ENCODE measurements around the gene SH3TC1. TPM values are rescaled to one million over a fixed set of nuclear protein-coding genes. Genes with fewer than 3 reads are reported as not detected.

Gene SH3TC1
- total RNA-seq, 4 donors from 2014 or later: 9.6 to 12.9 (median 12.6) TPM

DNA sequence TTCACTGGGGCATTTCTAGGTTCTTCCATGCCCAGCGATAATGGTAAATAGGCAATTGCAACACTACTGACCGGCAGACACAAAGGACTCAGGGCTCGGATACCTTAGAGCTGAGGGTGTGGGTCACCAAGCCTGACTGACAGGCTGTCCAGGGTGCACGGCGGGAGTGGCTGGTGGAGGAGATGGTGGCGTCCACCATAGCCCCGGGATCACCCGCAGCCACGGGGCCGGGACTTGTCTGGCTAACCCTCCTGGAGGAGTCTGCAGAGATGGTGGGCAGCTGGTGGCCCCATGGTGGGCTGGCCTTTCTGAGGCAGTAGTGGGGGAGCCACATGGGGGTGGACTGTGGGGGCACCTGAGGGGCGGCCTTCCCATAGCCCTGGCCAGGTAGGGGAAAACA, 28.7 kb upstream of the SH3TC1 start:
- 93% methylated on average over 9 of the region's 11 CpGs; no CpG with 5 or more reads in 1 of the 2 donors for WGBS, 2 donors (ENCODE audit: low coverage in 1 of 2)
- H3K36me3 ChIP-seq: no peaks in the 10 kb centered on the region
- no peak overlapping the region for H3K27ac ChIP-seq
- H3K4me3 ChIP-seq: no peak overlapping the region
- peaks cover 0 to 14% (median 0%) of the 10 kb centered on the region in 3 donors for H3K9me3 ChIP-seq
- peaks cover 13% of the 10 kb centered on the region for H3K27me3 ChIP-seq
- no peak for ATAC-seq
- H3K4me1 ChIP-seq: no peaks in the 10 kb centered on the region
- TF ChIP-seq, protein P1, sequence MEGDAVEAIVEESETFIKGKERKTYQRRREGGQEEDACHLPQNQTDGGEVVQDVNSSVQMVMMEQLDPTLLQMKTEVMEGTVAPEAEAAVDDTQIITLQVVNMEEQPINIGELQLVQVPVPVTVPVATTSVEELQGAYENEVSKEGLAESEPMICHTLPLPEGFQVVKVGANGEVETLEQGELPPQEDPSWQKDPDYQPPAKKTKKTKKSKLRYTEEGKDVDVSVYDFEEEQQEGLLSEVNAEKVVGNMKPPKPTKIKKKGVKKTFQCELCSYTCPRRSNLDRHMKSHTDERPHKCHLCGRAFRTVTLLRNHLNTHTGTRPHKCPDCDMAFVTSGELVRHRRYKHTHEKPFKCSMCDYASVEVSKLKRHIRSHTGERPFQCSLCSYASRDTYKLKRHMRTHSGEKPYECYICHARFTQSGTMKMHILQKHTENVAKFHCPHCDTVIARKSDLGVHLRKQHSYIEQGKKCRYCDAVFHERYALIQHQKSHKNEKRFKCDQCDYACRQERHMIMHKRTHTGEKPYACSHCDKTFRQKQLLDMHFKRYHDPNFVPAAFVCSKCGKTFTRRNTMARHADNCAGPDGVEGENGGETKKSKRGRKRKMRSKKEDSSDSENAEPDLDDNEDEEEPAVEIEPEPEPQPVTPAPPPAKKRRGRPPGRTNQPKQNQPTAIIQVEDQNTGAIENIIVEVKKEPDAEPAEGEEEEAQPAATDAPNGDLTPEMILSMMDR (IDR thresholded peaks at IDR 0.05): no peak
- TF ChIP-seq POLR2AphosphoS5 (IDR thresholded peaks at IDR 0.05) (no peak), EP300 (IDR thresholded peaks at IDR 0.05) (no peak), POLR2A (IDR thresholded peaks at IDR 0.05) (no peak)

DNA sequence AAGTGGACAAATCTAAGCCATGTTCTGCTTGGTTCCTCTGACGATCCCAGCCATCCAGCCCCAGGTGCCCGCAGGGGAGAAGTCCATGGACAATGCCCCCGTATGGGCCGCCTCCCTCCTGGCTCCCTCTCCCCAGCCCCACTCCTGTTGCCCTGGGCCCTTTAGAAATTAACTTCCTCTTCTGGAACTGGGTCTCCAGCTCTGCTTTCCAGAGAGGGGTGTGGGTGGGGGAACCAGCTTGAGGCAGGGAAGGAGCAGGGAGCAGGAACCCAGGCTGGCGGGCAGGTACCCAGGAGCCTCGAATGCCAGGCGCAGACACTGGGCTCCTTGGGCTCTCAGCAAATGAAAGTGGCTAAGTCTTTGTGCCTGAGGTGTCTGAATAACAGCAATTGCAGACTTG, 27.8 kb upstream of the SH3TC1 start:
- H3K36me3 ChIP-seq: no peaks in the 10 kb centered on the region
- no peak overlapping the region for H3K27ac ChIP-seq
- H3K9me3 ChIP-seq: peaks cover 0 to 14% (median 0%) of the 10 kb centered on the region in 3 donors
- H3K4me3 ChIP-seq: no peak overlapping the region
- WGBS, 2 donors (ENCODE audit: low coverage in 1 of 2): 80 to 93% methylated on average over 2 to 3 of the region's 7 CpGs
- no peak for ATAC-seq
- peaks cover 13% of the 10 kb centered on the region for H3K27me3 ChIP-seq
- no peak for TF ChIP-seq POLR2AphosphoS5 (IDR thresholded peaks at IDR 0.05)
- no peak for TF ChIP-seq POLR2A (IDR thresholded peaks at IDR 0.05)
- no peak for TF ChIP-seq EP300 (IDR thresholded peaks at IDR 0.05)
- TF ChIP-seq, protein P1 (IDR thresholded peaks at IDR 0.05): no peak
- no peaks in the 10 kb centered on the region for H3K4me1 ChIP-seq

DNA sequence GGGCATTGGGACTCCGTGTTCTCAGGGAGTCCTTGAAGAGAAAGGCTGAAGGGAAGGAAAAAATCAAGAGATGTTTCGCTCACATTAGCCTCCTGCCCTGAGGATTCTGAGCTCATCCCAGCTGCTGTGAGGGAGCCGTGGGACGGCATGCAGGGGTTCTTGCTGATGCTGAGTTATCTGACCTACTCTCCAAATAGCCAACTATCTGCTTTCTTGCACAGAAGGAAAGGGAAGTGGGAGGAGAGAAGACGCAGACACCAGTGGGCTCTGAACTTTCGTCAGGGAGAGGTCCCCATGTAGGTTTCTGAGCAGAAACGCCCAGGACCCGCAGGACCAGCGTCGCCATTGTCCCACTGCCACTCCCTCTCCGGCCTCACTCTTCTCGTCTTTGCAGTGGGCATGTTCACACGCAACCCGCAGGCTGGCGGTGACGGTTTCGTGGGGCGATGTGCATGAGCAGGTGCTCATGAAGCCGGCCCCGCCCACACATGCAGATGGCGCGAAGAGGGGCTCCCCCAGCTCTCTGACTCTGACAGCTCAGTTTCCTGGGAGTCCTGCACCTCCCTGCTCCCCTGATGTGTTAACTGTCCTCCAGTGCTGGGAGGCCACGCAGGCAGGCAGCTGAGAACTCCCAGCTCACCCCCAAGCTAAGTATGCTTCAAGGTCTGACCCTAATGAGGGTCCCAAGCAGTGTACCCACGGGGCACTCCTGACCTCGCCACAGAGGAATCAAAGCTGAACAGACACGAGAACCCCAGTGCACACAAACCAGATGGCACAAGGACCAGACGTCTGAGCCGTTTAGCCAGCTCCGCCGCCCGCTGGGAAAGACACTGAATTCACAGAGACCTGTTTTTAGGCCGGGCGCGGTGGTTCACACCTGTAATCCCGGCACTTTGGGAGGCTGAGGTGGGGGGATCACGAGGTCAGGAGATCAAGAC, 26.8 kb upstream of the SH3TC1 start:
- H3K4me1 ChIP-seq: no peaks in the 10 kb centered on the region
- peaks cover 0 to 14% (median 0%) of the 10 kb centered on the region in 3 donors for H3K9me3 ChIP-seq
- no peak overlapping the region for H3K4me3 ChIP-seq
- no peak overlapping the region for H3K27ac ChIP-seq
- peaks cover 13% of the 10 kb centered on the region for H3K27me3 ChIP-seq
- H3K36me3 ChIP-seq: no peaks in the 10 kb centered on the region
- no peak for ATAC-seq
- WGBS, 2 donors (ENCODE audit: low coverage in 1 of 2): 67 to 80% methylated on average over 1 to 14 of the region's 36 CpGs
- TF ChIP-seq POLR2AphosphoS5 (IDR thresholded peaks at IDR 0.05): no peak
- no peak for TF ChIP-seq POLR2A (IDR thresholded peaks at IDR 0.05)
- no peak for TF ChIP-seq EP300 (IDR thresholded peaks at IDR 0.05)
- TF ChIP-seq, protein P1 (IDR thresholded peaks at IDR 0.05): no peak

DNA sequence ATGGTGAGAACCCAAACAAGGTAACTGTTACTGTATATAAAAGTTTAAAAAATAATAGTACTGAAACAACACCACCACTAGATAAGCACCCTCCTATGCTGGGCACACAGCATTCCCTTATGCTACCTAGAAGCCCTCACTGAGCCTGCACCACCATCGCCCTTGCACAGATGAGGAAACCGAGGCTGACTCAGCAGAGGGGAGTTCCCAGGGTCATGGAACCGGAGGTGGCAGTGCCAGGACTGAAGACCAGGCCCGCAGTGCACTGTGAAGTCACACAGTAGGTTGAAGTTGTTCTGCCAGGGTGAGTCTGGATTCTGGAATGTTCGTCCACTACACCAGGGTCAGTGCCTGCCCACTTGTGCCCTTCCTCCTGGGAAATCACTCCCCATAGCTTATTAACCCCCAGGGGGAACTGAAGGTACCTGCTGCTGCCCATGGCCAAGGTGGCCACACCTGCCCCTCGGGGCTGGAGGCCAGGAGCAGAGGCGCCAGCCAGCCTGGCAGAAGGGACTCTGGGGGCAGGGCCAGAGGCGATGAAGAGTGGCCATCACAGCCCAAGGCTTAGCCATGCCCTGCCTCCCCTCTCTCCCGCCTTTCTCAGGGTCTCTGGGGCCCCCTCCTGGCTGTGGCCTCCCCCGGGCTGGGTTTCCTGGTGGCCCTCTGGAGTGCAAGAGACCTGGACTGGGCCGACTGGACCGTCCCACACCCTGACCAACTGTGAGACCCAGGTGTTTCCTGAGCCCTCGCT, 25.4 kb upstream of the SH3TC1 start:
- Histone ChIP-seq H3K27me3 (peaks cover 13% of the 10 kb centered on the region), H3K36me3 (no peaks in the 10 kb centered on the region), H3K27ac (no peak overlapping the region), H3K4me3 (no peak overlapping the region), H3K9me3 (peaks cover 0 to 4% (median 0%) of the 10 kb centered on the region in 3 donors), H3K4me1 (no peaks in the 10 kb centered on the region)
- ATAC-seq: no peak
- no peak for TF ChIP-seq EP300 (IDR thresholded peaks at IDR 0.05)
- TF ChIP-seq POLR2A (IDR thresholded peaks at IDR 0.05): no peak
- TF ChIP-seq POLR2AphosphoS5 (IDR thresholded peaks at IDR 0.05): no peak
- TF ChIP-seq, protein P1 (IDR thresholded peaks at IDR 0.05): no peak
- 65% methylated on average over 2 of the region's 13 CpGs; no CpG with 5 or more reads in 1 of the 2 donors for WGBS, 2 donors (ENCODE audit: low coverage in 1 of 2)

Measured in gastroesophageal sphincter (tissue), 4 donors.